ENCODE measurements around the gene ILK. TPM values are rescaled to one million over a fixed set of nuclear protein-coding genes. Genes with fewer than 3 reads are reported as not detected.

ILK gene
- total RNA-seq, 4 donors from 2014 or later: 139 to 148 (median 140) TPM

DNA sequence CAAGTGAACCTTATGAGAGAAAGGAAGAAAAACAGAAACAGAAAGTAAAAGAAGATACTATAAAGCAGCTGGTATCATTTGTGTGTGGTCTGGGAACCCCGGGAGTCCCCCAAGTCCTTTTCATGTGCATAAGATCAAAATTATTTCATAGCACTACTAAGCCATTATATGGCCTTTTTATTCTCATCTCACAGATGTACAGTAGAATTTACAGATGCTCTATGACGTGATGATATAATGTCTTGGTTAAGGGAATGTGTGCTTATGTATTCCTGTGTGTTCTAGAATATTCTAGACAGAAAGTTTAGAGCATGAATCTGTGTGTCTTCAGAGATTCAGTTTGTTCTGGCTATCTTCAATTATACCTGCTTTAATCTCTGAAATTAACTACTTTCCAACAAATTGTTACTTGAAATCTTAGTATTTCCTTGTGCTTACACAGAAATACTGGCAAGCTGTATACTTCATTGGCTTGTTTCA is 24.2 kb downstream of the ILK start:
- Histone ChIP-seq H3K9me3 (no peaks in the 10 kb centered on the region), H3K36me3 (peaks cover 0 to 73% (median 0%) of the 10 kb centered on the region in 3 donors), H3K27me3 (peaks cover 0 to 13% of the 10 kb centered on the region in 2 donors), H3K4me1 (peaks cover 0 to 4% (median 2%) of the 10 kb centered on the region in 4 donors), H3K27ac (no peak overlapping the region), H3K4me3 (no peak overlapping the region)
- DNase-seq (ENCODE audit: low spot score in 2 of 2): no peak
- WGBS, 2 donors: 59 to 69% methylated on average over 2 of the region's 2 CpGs
- TF ChIP-seq POLR2A (IDR thresholded peaks at IDR 0.05): no peak
- no peak for TF ChIP-seq EP300 (IDR thresholded peaks at IDR 0.05)
- TF ChIP-seq, protein P1, sequence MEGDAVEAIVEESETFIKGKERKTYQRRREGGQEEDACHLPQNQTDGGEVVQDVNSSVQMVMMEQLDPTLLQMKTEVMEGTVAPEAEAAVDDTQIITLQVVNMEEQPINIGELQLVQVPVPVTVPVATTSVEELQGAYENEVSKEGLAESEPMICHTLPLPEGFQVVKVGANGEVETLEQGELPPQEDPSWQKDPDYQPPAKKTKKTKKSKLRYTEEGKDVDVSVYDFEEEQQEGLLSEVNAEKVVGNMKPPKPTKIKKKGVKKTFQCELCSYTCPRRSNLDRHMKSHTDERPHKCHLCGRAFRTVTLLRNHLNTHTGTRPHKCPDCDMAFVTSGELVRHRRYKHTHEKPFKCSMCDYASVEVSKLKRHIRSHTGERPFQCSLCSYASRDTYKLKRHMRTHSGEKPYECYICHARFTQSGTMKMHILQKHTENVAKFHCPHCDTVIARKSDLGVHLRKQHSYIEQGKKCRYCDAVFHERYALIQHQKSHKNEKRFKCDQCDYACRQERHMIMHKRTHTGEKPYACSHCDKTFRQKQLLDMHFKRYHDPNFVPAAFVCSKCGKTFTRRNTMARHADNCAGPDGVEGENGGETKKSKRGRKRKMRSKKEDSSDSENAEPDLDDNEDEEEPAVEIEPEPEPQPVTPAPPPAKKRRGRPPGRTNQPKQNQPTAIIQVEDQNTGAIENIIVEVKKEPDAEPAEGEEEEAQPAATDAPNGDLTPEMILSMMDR (IDR thresholded peaks at IDR 0.05): no peak

DNA sequence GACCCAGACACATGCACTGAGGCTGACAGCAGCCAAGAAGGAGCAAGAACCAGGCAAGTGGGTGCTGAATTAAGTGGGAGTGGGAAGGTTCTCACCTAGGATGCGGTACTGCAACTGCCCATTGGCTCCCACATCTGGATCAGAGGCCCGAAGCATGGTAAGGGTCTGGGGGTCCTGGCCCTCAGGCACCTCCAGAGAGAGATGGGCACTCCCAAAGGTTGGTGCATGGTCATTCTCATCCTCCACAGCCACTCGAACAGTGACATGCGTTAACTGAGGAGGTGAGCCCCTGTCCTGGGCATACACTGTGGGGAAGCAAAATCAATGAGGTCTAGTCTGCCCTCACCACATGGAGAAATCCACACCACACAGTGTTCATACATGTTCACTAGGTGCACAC is 25.0 kb downstream of the ILK start:
- peaks cover 0 to 5% (median 2%) of the 10 kb centered on the region in 4 donors for H3K4me1 ChIP-seq
- H3K27me3 ChIP-seq: peaks cover 0 to 13% of the 10 kb centered on the region in 2 donors
- no peaks in the 10 kb centered on the region for H3K9me3 ChIP-seq
- H3K36me3 ChIP-seq: peaks cover 0 to 77% (median 0%) of the 10 kb centered on the region in 3 donors
- TF ChIP-seq EP300 (IDR thresholded peaks at IDR 0.05) (no peak), POLR2A (IDR thresholded peaks at IDR 0.05) (no peak)
- TF ChIP-seq, protein P1 (IDR thresholded peaks at IDR 0.05): no peak
- no peak overlapping the region for H3K27ac ChIP-seq
- no peak overlapping the region for H3K4me3 ChIP-seq
- 95 to 98% methylated on average over 4 of the region's 4 CpGs for WGBS, 2 donors
- DNase-seq (ENCODE audit: low spot score in 2 of 2): no peak

DNA sequence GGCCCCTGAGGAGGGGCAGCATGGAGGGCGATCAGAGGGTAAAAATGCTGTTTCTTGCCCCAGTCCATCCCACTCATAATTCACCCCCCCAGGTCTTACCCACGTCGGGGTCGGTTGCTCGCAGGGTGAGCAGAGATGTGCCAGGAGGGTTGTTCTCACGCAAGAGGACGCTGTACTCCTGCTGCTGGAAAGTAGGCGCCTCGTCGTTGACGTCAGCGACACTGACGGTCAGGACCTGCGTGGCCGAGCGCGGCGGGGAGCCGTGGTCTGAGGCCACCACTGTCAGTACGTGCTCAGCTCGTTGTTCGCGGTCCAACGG is 26.0 kb downstream of the ILK start:
- DNase-seq (ENCODE audit: low spot score in 2 of 2): no peak
- Histone ChIP-seq H3K4me3 (no peak overlapping the region), H3K36me3 (peaks cover 0 to 67% (median 0%) of the 10 kb centered on the region in 3 donors), H3K9me3 (no peaks in the 10 kb centered on the region), H3K27ac (no peak overlapping the region), H3K4me1 (peaks cover 0 to 15% (median 2%) of the 10 kb centered on the region in 4 donors), H3K27me3 (peaks cover 0 to 13% of the 10 kb centered on the region in 2 donors)
- TF ChIP-seq POLR2A (IDR thresholded peaks at IDR 0.05): no peak
- no peak for TF ChIP-seq EP300 (IDR thresholded peaks at IDR 0.05)
- TF ChIP-seq, protein P1 (IDR thresholded peaks at IDR 0.05): no peak
- 89 to 92% methylated on average over 8 to 24 of the region's 24 CpGs for WGBS, 2 donors

- Histone ChIP-seq H3K36me3 (peaks cover 0 to 61% (median 0%) of the 10 kb centered on the region in 3 donors), H3K4me3 (peak overlapping the region in 1 of 4 donors; percentile 4), H3K9me3 (no peaks in the 10 kb centered on the region), H3K27ac (no peak overlapping the region), H3K27me3 (peaks cover 0 to 13% of the 10 kb centered on the region in 2 donors), H3K4me1 (peaks cover 0 to 20% (median 5%) of the 10 kb centered on the region in 4 donors)
- no peak for TF ChIP-seq POLR2A (IDR thresholded peaks at IDR 0.05)
- TF ChIP-seq, protein P1 (IDR thresholded peaks at IDR 0.05): no peak
- DNase-seq (ENCODE audit: low spot score in 2 of 2): no peak
- 67 to 73% methylated on average over 78 to 99 of the region's 102 CpGs for WGBS, 2 donors
Observed at GRCh38 chr11:6629892-6630631, 26.5 kb downstream of the ILK start.

GRCh38 chr11:6630632-6631291 is 27.2 kb downstream of the ILK start:
- DNase-seq (ENCODE audit: low spot score in 2 of 2): no peak
- H3K36me3 ChIP-seq: peaks cover 0 to 54% (median 0%) of the 10 kb centered on the region in 3 donors
- peak overlapping the region in 1 of 4 donors; percentile 4 for H3K4me3 ChIP-seq
- H3K27me3 ChIP-seq: peaks cover 0 to 13% of the 10 kb centered on the region in 2 donors
- no peak for TF ChIP-seq EP300 (IDR thresholded peaks at IDR 0.05)
- TF ChIP-seq, protein P1 (IDR thresholded peaks at IDR 0.05): no peak
- TF ChIP-seq POLR2A (IDR thresholded peaks at IDR 0.05): no peak
- H3K27ac ChIP-seq: no peak overlapping the region
- peaks cover 0 to 27% (median 12%) of the 10 kb centered on the region in 4 donors for H3K4me1 ChIP-seq
- WGBS, 2 donors: 65 to 73% methylated on average over 16 to 26 of the region's 28 CpGs
- H3K9me3 ChIP-seq: no peaks in the 10 kb centered on the region

Measured in tibial nerve (tissue), 4 donors.